Mesothelial cell of epicardium (in vitro differentiated cells): ENCODE data around the gene POLG. TPM values are rescaled to one million over a fixed set of nuclear protein-coding genes. Genes with fewer than 3 reads are reported as not detected.

ENCODE experiments used
- DNase-seq, 2 experiments: peaks; one replicate each; pipeline ENCODE4 v3.0.0; 2021; ENCODE audit warnings: low spot score in 2 of 2; ENCODE audit not compliant: unreplicated experiment in 2 of 2
- H3K27ac Mint-ChIP-seq: 2 replicates; pipeline ENCODE4 v1.8.0; 2021; ENCODE audit warnings: mixed read lengths
- H3K27me3 Mint-ChIP-seq: 2 replicates; pipeline ENCODE4 v1.8.0; 2021; ENCODE audit warnings: low read depth, mixed read lengths
- H3K36me3 Mint-ChIP-seq: 2 replicates; pipeline ENCODE4 v1.8.0; 2021; ENCODE audit warnings: mixed read lengths
- H3K4me1 Mint-ChIP-seq: 2 replicates; pipeline ENCODE4 v1.8.0; 2021; ENCODE audit warnings: mixed read lengths
- H3K4me3 Mint-ChIP-seq: 2 replicates; pipeline ENCODE4 v1.8.0; 2021; ENCODE audit warnings: mild to moderate bottlenecking, moderate library complexity, mixed read lengths
- H3K9me3 Mint-ChIP-seq: 2 replicates; pipeline ENCODE4 v1.8.0; 2021; ENCODE audit warnings: mixed read lengths
- total RNA-seq: library from RNA; stranded (reverse); gene quantifications from 3 replicates; pipeline ENCODE4 v1.2.1, GENCODE V29; 2021
- TF ChIP-seq, protein P1 (sequence below): fragments of 200-600 bp; sonication (generic); IDR thresholded peaks from one replicate; pipeline ENCODE4 v1.5.0; 2021; ENCODE audit warnings: antibody characterized with exemption; ENCODE audit not compliant: unreplicated experiment

The POLG gene
- total RNA-seq, 1 donor from 2014 or later = 68.2 TPM

DNA sequence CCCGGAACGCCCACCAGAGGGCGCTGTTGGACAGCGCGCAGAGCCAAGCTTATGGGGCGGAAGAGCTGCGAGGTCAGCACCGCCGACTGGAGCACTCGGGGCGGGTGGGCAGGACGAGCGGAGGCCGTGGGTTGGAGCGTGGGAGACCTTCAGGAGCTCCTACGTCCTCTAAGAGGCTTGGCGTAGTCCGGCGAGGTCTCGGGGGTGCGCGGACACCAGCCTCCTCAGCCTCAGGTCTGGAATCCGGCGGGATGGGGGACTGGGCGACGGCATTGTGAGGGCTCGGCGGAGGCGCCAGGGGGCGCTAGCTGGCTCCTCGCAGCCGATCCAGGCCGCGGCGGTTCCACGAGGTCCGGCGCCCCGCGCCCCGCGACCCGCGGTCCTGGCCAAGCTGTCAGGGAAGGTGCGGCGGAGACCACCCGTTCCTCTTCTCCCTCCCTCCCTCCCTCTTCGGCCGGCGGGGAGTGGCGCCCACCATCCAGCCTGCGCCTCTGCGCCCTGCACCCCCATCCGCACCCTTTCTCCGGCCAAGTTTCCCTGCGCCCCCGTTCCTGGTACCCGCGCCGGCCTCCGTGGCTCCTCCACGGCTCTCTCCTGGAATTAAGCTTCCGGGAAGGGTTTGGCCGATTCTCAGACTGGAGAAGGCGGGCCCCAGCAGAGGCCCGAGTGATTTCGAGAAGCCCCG lies 24.3 kb upstream of the POLG start:
- peak; percentile 68 to 91 for DNase-seq
- Mint-ChIP-seq H3K9me3 (no peaks in the 10 kb centered on the region), H3K4me3 (peak overlapping the region; percentile 75), H3K27me3 (peaks cover 95% of the 10 kb centered on the region), H3K4me1 (peaks cover 2% of the 10 kb centered on the region), H3K27ac (no peak overlapping the region), H3K36me3 (no peaks in the 10 kb centered on the region)
- TF ChIP-seq, protein P1, sequence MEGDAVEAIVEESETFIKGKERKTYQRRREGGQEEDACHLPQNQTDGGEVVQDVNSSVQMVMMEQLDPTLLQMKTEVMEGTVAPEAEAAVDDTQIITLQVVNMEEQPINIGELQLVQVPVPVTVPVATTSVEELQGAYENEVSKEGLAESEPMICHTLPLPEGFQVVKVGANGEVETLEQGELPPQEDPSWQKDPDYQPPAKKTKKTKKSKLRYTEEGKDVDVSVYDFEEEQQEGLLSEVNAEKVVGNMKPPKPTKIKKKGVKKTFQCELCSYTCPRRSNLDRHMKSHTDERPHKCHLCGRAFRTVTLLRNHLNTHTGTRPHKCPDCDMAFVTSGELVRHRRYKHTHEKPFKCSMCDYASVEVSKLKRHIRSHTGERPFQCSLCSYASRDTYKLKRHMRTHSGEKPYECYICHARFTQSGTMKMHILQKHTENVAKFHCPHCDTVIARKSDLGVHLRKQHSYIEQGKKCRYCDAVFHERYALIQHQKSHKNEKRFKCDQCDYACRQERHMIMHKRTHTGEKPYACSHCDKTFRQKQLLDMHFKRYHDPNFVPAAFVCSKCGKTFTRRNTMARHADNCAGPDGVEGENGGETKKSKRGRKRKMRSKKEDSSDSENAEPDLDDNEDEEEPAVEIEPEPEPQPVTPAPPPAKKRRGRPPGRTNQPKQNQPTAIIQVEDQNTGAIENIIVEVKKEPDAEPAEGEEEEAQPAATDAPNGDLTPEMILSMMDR = peak; percentile 100

DNA sequence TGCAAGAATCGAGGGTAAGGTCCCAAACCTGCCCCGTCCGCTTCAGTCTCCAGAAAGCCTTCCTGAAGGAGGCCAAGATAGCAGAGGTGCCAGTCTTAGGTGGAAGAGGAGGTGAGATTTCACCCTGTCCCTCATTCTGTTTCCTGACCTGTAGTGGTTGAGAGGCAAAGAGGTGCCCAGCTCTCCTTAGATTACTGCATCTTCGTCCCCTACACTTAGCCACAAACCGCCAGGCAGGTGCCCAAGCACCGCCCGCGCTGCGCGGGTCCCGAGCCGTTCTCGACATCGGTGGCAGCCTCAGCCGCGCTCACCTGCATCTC lies 23.8 kb upstream of the POLG start:
- Mint-ChIP-seq H3K4me3 (peak overlapping the region; percentile 75), H3K4me1 (peaks cover 2% of the 10 kb centered on the region), H3K36me3 (no peaks in the 10 kb centered on the region), H3K9me3 (no peaks in the 10 kb centered on the region), H3K27ac (no peak overlapping the region), H3K27me3 (peaks cover 95% of the 10 kb centered on the region)
- no peak for DNase-seq
- TF ChIP-seq, protein P1 = no peak

DNA sequence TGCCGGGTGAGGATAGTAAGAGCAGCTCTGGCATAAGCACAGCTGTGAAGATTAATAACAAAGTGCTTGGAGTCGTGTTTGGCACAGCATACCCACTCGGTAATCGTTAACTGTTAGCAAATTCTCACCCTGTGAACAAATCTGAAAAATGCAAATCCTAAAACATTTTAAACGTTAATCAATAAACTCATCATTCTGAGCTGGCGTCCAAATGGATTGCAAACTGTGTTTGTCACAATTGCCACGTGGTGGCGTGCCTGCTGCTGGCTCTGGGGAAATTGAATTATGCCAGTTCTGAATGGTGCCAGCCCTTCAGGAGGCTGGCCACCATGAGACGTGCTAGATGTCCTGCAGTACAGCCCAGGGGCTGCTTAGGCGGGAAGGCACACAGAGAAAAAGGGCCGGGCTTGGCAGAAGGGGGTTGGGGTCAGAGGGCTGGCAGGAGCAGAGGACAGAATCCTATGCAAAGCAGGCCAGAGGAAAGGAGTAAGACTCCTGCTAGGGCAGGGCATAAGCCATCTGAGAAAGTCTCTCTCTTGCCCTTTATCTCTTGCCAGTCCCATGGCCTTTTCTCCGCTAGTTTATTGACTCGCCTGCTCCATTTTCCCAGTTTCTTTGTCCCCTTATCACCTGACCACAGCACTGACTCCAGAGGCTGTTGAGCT lies 22.1 kb upstream of the POLG start:
- TF ChIP-seq, protein P1 = no peak
- Mint-ChIP-seq H3K36me3 (no peaks in the 10 kb centered on the region), H3K27me3 (peaks cover 91% of the 10 kb centered on the region), H3K4me1 (peaks cover under 1% of the 10 kb centered on the region), H3K27ac (no peak overlapping the region), H3K9me3 (no peaks in the 10 kb centered on the region), H3K4me3 (no peak overlapping the region)
- no peak for DNase-seq

DNA sequence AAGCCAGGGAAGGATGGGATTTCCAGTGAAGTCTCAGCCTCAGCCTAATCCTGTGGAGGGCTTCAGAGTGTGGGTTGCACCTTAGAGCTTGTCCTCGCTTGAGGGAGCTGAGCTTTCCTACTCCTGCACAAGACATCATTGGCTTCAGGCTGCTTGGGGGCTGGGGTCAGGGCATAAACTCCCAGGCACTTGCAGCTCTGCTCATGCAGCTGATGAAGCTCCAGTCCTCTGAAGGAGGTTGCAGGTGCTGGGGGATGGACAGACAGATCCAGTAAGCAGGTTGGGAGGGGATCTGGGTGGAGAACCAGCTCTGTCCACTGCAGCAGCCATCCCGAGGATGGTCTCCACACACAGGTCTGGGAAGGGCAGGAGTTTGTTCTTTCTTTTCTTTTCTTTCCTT lies 19.4 kb upstream of the POLG start:
- no peak overlapping the region for H3K4me3 Mint-ChIP-seq
- TF ChIP-seq, protein P1 = no peak
- DNase-seq = no peak
- no peaks in the 10 kb centered on the region for H3K9me3 Mint-ChIP-seq
- H3K27ac Mint-ChIP-seq = no peak overlapping the region
- H3K27me3 Mint-ChIP-seq = peaks cover 84% of the 10 kb centered on the region
- H3K36me3 Mint-ChIP-seq = no peaks in the 10 kb centered on the region
- H3K4me1 Mint-ChIP-seq = no peaks in the 10 kb centered on the region

DNA sequence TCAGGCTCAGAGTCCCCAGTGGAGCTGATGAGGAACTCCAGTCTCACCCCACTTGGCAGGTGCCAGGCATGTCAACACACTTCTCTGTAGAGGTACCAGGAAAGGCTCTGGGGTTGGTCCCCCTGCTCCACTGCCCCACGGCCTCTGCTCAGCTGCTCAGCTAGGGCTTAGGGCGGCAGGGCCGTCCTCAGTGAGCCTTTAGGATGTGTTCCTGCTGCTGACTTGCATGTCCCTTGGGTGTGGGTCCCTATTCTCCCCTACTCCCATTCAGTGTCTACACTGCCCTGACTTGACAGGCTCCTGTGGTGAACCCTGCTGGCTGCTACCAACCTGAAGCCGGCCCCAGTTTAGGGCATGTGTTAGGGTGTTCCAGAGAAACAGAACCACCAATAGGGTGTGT lies 17.9 kb upstream of the POLG start:
- no peak for DNase-seq
- TF ChIP-seq, protein P1 = no peak
- Mint-ChIP-seq H3K4me1 (no peaks in the 10 kb centered on the region), H3K9me3 (no peaks in the 10 kb centered on the region), H3K4me3 (no peak overlapping the region), H3K27me3 (peaks cover 82% of the 10 kb centered on the region), H3K27ac (no peak overlapping the region), H3K36me3 (no peaks in the 10 kb centered on the region)
